HEK293 (cell line): ENCODE data around the gene MAML2.

ENCODE experiments used
- CTCF ChIA-PET: fragments of 350-600 bp; formaldehyde crosslinking; extraction: SDS; loops from one replicate; lab custom pipeline; 2021; ENCODE audit warnings: antibody characterized with exemption; lab: Yijun Ruan, JAX
- POLR2A ChIA-PET: fragments of 300-600 bp; formaldehyde crosslinking; extraction: SDS; loops from one replicate; lab custom pipeline; 2020; ENCODE audit warnings: antibody characterized with exemption, inconsistent platforms; lab: Yijun Ruan, JAX
- H3K27ac ChIP-seq: fragments of 200-500 bp; sonication (Bioruptor generic); 2 replicates; pipeline ENCODE4 v1.5.1; 2014; ENCODE audit warnings: low read depth, low read length, control low read depth, inconsistent platforms; ENCODE audit errors: extremely low read depth
- H3K36me3 ChIP-seq, 2 experiments: fragments of 200-500 bp in 1 of 2; sonication (Bioruptor generic) in 1 of 2; 1 replicate in 1 of 2; 2 replicates in 1 of 2; pipeline ENCODE4 v1.5.1; 2014 to 2017; ENCODE audit warnings: inconsistent platforms in 2 of 2, low read length in 2 of 2; ENCODE audit not compliant: control insufficient read depth in 2 of 2, insufficient read depth in 1 of 2
- H3K4me1 ChIP-seq: fragments of 200-500 bp; sonication (Bioruptor generic); 2 replicates; pipeline ENCODE4 v1.5.1; 2014; ENCODE audit warnings: mild to moderate bottlenecking, low read length, inconsistent platforms; ENCODE audit not compliant: control insufficient read depth, insufficient read depth
- H3K4me3 ChIP-seq: 2 replicates; pipeline ENCODE4 v1.5.1; 2011; ENCODE audit warnings: low read depth, mild to moderate bottlenecking, control low read depth, low read length, moderate library complexity
- H3K9me3 ChIP-seq: fragments of 200-500 bp; sonication (Bioruptor generic); 2 replicates; pipeline ENCODE4 v1.5.1; 2014; ENCODE audit warnings: low read depth, low read length, inconsistent platforms; ENCODE audit not compliant: control insufficient read depth, insufficient read depth
- ELK4 ChIP-seq: IDR thresholded peaks from 2 replicates; pipeline ENCODE4 v1.6.1; 2011; ENCODE audit warnings: mild to moderate bottlenecking, low read depth, low read length, borderline replicate concordance
- GLIS1 ChIP-seq: fragments of 450-650 bp; formaldehyde crosslinking; IDR thresholded peaks from 2 replicates; pipeline ENCODE4 v1.5.1; 2016; ENCODE audit warnings: missing biosample characterization, missing genetic modification characterization
- IKZF3 ChIP-seq: fragments of 450-650 bp; IDR thresholded peaks from 2 replicates; pipeline ENCODE4 v1.5.0; 2018; ENCODE audit warnings: missing biosample characterization, mild to moderate bottlenecking, missing genetic modification characterization, moderate library complexity
- PBX3 ChIP-seq: sonication (generic); formaldehyde crosslinking; IDR thresholded peaks from 2 replicates; pipeline ENCODE4 v1.8.1; 2022; ENCODE audit warnings: mild to moderate bottlenecking, moderate library complexity, missing genetic modification reagents
- SETDB1 ChIP-seq: IDR thresholded peaks from one replicate; pipeline ENCODE4 v1.6.1; 2017; ENCODE audit warnings: mild to moderate bottlenecking, low read length, moderate library complexity, mixed read lengths; ENCODE audit not compliant: insufficient read length
- ZBTB20 ChIP-seq: fragments of 450-650 bp; formaldehyde crosslinking; IDR thresholded peaks from 2 replicates; pipeline ENCODE4 v1.5.1; 2016; ENCODE audit warnings: missing biosample characterization, missing genetic modification characterization
- ZBTB48 ChIP-seq: fragments of 450-650 bp; formaldehyde crosslinking; IDR thresholded peaks from 2 replicates; pipeline ENCODE4 v1.5.1; 2016; ENCODE audit warnings: missing biosample characterization, missing genetic modification characterization
- ZNF133 ChIP-seq: fragments of 450-650 bp; formaldehyde crosslinking; IDR thresholded peaks from 2 replicates; pipeline ENCODE4 v1.5.1; 2016; ENCODE audit warnings: missing biosample characterization, missing genetic modification characterization
- ZNF146 ChIP-seq: fragments of 450-650 bp; formaldehyde crosslinking; IDR thresholded peaks from 2 replicates; pipeline ENCODE4 v1.5.1; 2016; ENCODE audit warnings: missing biosample characterization, missing genetic modification characterization
- ZNF48 ChIP-seq: fragments of 450-650 bp; formaldehyde crosslinking; IDR thresholded peaks from 2 replicates; pipeline ENCODE4 v1.5.1; 2016; ENCODE audit warnings: missing biosample characterization, missing genetic modification characterization
- ZNF521 ChIP-seq: fragments of 450-650 bp; formaldehyde crosslinking; IDR thresholded peaks from 2 replicates; pipeline ENCODE4 v1.5.1; 2017; ENCODE audit warnings: missing biosample characterization, mild to moderate bottlenecking, missing genetic modification characterization
- ZNF544 ChIP-seq: fragments of 450-650 bp; formaldehyde crosslinking; IDR thresholded peaks from 2 replicates; pipeline ENCODE4 v1.5.0; 2017; ENCODE audit warnings: missing biosample characterization, missing genetic modification characterization
- ZNF624 ChIP-seq: fragments of 450-650 bp; formaldehyde crosslinking; IDR thresholded peaks from 2 replicates; pipeline ENCODE4 v1.5.1; 2017; ENCODE audit warnings: missing biosample characterization, missing genetic modification characterization
- ZNF658 ChIP-seq: fragments of 450-650 bp; formaldehyde crosslinking; IDR thresholded peaks from 2 replicates; pipeline ENCODE4; 2016; ENCODE audit warnings: missing biosample characterization, missing genetic modification characterization
- ZNF692 ChIP-seq: fragments of 450-650 bp; formaldehyde crosslinking; IDR thresholded peaks from 2 replicates; pipeline ENCODE4 v1.5.1; 2016; ENCODE audit warnings: missing biosample characterization, missing genetic modification characterization
- ZXDB ChIP-seq: fragments of 450-650 bp; formaldehyde crosslinking; IDR thresholded peaks from 2 replicates; pipeline ENCODE4 v1.5.1; 2016; ENCODE audit warnings: missing biosample characterization, missing genetic modification characterization
- TF ChIP-seq, protein P1 (sequence below): fragments of 450-650 bp; formaldehyde crosslinking; IDR thresholded peaks from 2 replicates; pipeline ENCODE4 v1.5.1; 2017; ENCODE audit warnings: missing biosample characterization, missing genetic modification characterization
- TF ChIP-seq, protein P2 (sequence below): fragments of 450-650 bp; formaldehyde crosslinking; IDR thresholded peaks from 2 replicates; pipeline ENCODE4 v1.5.1; 2016; ENCODE audit warnings: missing biosample characterization, missing genetic modification characterization
- TF ChIP-seq, protein P3 (sequence below): fragments of 450-650 bp; formaldehyde crosslinking; optimal IDR thresholded peaks from 2 replicates; pipeline ENCODE3; 2016; ENCODE audit warnings: missing biosample characterization, mild to moderate bottlenecking, missing genetic modification characterization

Gene MAML2

DNA sequence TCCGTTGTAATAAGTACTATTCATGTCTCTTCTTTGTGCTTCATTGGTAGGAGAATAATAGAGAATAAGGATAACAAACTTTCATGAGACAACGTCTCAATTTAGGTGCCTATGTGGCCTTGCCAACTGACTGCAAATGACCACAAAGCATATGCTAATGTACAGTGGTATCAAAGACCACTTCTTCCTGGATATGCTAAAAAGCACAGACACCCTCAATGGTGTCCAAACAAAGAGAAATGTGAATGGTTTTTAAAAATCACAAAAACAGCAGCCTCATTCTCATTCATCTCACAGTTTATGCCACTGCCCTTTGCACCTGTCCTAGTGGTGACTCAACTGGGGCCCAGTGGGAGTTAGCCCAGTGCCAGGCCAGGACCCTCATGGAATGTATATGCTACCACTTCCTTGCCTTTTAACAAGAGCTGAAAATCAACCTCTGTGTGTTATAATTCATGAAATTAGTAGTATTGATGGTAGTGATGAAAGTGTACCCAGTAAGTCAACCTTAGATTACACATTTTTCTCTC lies 353.9 kb downstream of the MAML2 start:
- Histone ChIP-seq H3K4me3 (no peak overlapping the region), H3K9me3 (no peaks in the 10 kb centered on the region), H3K4me1 (no peaks in the 10 kb centered on the region)
- no peak for TF ChIP-seq ZNF521 (tag by site-specific recombination)
- TF ChIP-seq IKZF3 (tag by site-specific recombination), result no peak
- TF ChIP-seq ZNF658 (tag by site-specific recombination), result no peak
- TF ChIP-seq ZXDB (tag by site-specific recombination), result no peak
- no peak for TF ChIP-seq SETDB1
- no peak for TF ChIP-seq ELK4
- TF ChIP-seq GLIS1 (tag by site-specific recombination), result no peak
- no peak for TF ChIP-seq ZNF624 (tag by site-specific recombination)
- TF ChIP-seq, protein P1, sequence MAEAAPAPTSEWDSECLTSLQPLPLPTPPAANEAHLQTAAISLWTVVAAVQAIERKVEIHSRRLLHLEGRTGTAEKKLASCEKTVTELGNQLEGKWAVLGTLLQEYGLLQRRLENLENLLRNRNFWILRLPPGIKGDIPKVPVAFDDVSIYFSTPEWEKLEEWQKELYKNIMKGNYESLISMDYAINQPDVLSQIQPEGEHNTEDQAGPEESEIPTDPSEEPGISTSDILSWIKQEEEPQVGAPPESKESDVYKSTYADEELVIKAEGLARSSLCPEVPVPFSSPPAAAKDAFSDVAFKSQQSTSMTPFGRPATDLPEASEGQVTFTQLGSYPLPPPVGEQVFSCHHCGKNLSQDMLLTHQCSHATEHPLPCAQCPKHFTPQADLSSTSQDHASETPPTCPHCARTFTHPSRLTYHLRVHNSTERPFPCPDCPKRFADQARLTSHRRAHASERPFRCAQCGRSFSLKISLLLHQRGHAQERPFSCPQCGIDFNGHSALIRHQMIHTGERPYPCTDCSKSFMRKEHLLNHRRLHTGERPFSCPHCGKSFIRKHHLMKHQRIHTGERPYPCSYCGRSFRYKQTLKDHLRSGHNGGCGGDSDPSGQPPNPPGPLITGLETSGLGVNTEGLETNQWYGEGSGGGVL (tag by site-specific recombination), result no peak
- no peak for TF ChIP-seq ZNF544
- no peak for TF ChIP-seq ZNF692 (tag by site-specific recombination)
- TF ChIP-seq PBX3 (CRISPR knock-in tag), result no peak
- TF ChIP-seq ZBTB20, result no peak
- TF ChIP-seq ZNF133, result no peak
- TF ChIP-seq ZBTB48 (tag by site-specific recombination), result no peak
- no peak for TF ChIP-seq ZNF48 (tag by site-specific recombination)
- TF ChIP-seq, protein P2, sequence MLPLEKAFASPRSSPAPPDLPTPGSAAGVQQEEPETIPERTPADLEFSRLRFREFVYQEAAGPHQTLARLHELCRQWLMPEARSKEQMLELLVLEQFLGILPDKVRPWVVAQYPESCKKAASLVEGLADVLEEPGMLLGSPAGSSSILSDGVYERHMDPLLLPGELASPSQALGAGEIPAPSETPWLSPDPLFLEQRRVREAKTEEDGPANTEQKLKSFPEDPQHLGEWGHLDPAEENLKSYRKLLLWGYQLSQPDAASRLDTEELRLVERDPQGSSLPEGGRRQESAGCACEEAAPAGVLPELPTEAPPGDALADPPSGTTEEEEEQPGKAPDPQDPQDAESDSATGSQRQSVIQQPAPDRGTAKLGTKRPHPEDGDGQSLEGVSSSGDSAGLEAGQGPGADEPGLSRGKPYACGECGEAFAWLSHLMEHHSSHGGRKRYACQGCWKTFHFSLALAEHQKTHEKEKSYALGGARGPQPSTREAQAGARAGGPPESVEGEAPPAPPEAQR (tag by site-specific recombination), result no peak
- no peak for TF ChIP-seq ZNF146
- TF ChIP-seq, protein P3, sequence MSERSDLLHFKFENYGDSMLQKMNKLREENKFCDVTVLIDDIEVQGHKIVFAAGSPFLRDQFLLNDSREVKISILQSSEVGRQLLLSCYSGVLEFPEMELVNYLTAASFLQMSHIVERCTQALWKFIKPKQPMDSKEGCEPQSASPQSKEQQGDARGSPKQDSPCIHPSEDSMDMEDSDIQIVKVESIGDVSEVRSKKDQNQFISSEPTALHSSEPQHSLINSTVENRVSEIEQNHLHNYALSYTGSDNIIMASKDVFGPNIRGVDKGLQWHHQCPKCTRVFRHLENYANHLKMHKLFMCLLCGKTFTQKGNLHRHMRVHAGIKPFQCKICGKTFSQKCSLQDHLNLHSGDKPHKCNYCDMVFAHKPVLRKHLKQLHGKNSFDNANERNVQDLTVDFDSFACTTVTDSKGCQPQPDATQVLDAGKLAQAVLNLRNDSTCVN (tag by site-specific recombination), result no peak
- TF ChIP-seq, all 188 proteins: peak for 0
- Histone ChIP-seq H3K27ac (no peak overlapping the region), H3K36me3 (no peaks in the 10 kb centered on the region)
- POLR2A ChIA-PET, result no interaction called here
- CTCF ChIA-PET, result no interaction called here
